Natural killer cell (primary cell): ENCODE data around the gene UFC1. TPM values are rescaled to one million over a fixed set of nuclear protein-coding genes. Genes with fewer than 3 reads are reported as not detected.
A peak's percentile ranks its signal among the peaks of the same experiment; 100 is the strongest.

Experiments
- ATAC-seq, 3 donors: fragments of 150-1000 bp in 2 of 3; fragments of 200-7000 bp in 1 of 3; cut with Tn5 transposase; 1 replicate in 1 of 3; 2 replicates in 2 of 3; pipeline ENCODE4 v1.10.0; 2021; ENCODE audit warnings: mild to moderate bottlenecking in 2 of 3, moderate library complexity in 2 of 3
- DNase-seq, 2 donors: peaks; one replicate each; pipeline versions ENCODE4 v3.0.0 to v3.0.0-alpha.2; 2013 to 2021; ENCODE audit warnings: mixed read lengths in 1 of 2
- H3K27ac ChIP-seq: one replicate; pipeline ENCODE4 v1.5.1; 2013; ENCODE audit warnings: mild to moderate bottlenecking, low read length
- H3K27me3 ChIP-seq: one replicate; pipeline ENCODE4 v1.6.1; 2013; ENCODE audit warnings: low read length; ENCODE audit not compliant: control insufficient read depth, insufficient read depth
- H3K36me3 ChIP-seq: one replicate; pipeline ENCODE4 v1.6.1; 2013; ENCODE audit warnings: low read length; ENCODE audit not compliant: control insufficient read depth, insufficient read depth
- H3K4me1 ChIP-seq: one replicate; pipeline ENCODE4 v1.6.1; 2013; ENCODE audit warnings: low read length; ENCODE audit not compliant: control insufficient read depth, insufficient read depth
- H3K4me3 ChIP-seq: one replicate; pipeline ENCODE4 v1.5.1; 2013; ENCODE audit warnings: low read length
- H3K9me3 ChIP-seq: one replicate; pipeline ENCODE4 v1.6.1; 2013; ENCODE audit warnings: low read length; ENCODE audit not compliant: control insufficient read depth, insufficient read depth
- H3K27ac Mint-ChIP-seq, 2 donors: one replicate each; pipeline ENCODE4 v1.8.0; 2022; ENCODE audit warnings: mild to moderate bottlenecking in 2 of 2, mixed read lengths in 2 of 2, moderate library complexity in 1 of 2
- H3K27me3 Mint-ChIP-seq, 2 donors: one replicate each; pipeline ENCODE4 v1.8.0; 2022; ENCODE audit warnings: low read depth in 2 of 2, mixed read lengths in 2 of 2
- H3K36me3 Mint-ChIP-seq: one replicate; pipeline ENCODE4 v1.8.0; 2022; ENCODE audit warnings: mixed read lengths
- H3K4me1 Mint-ChIP-seq, 2 donors: one replicate each; pipeline ENCODE4 v1.8.0; 2022; ENCODE audit warnings: mixed read lengths in 2 of 2
- H3K4me3 Mint-ChIP-seq: one replicate; pipeline ENCODE4 v1.8.0; 2022; ENCODE audit warnings: mild to moderate bottlenecking, moderate library complexity, mixed read lengths
- H3K9me3 Mint-ChIP-seq, 2 donors: one replicate each; pipeline ENCODE4 v1.8.0; 2022; ENCODE audit warnings: mixed read lengths in 2 of 2
- WGBS: methylation state at CpG from one replicate; pipeline ENCODE4 v1.1.7; 2013; ENCODE audit warnings: missing lambda C conversion rate; ENCODE audit not compliant: insufficient coverage; 5-methylcytosine and 5-hydroxymethylcytosine counted together
- intact Hi-C: fragments of 100-400 bp; cut with micrococcal nuclease; formaldehyde crosslinking; loops from one replicate; pipeline ENCODE4 v1.14.2; 2022
- total RNA-seq, 4 donors: library from RNA; stranded (reverse); fragments of 120-200 nt in 1 of 4; gene quantifications; one replicate each; pipeline versions ENCODE4 v1.2.3 to v1.2.4, GENCODE V29; 2013 to 2022
- TF ChIP-seq, protein P1 (sequence below): fragments of 200-600 bp; IDR thresholded peaks from one replicate; pipeline ENCODE4 v1.8.0; 2022; ENCODE audit warnings: antibody characterized with exemption

The UFC1 gene
- total RNA-seq, 3 donors from 2014 or later (not counting 1 experiment from before 2014, with no cell fraction given), result 109 to 155 (median 117) TPM

DNA sequence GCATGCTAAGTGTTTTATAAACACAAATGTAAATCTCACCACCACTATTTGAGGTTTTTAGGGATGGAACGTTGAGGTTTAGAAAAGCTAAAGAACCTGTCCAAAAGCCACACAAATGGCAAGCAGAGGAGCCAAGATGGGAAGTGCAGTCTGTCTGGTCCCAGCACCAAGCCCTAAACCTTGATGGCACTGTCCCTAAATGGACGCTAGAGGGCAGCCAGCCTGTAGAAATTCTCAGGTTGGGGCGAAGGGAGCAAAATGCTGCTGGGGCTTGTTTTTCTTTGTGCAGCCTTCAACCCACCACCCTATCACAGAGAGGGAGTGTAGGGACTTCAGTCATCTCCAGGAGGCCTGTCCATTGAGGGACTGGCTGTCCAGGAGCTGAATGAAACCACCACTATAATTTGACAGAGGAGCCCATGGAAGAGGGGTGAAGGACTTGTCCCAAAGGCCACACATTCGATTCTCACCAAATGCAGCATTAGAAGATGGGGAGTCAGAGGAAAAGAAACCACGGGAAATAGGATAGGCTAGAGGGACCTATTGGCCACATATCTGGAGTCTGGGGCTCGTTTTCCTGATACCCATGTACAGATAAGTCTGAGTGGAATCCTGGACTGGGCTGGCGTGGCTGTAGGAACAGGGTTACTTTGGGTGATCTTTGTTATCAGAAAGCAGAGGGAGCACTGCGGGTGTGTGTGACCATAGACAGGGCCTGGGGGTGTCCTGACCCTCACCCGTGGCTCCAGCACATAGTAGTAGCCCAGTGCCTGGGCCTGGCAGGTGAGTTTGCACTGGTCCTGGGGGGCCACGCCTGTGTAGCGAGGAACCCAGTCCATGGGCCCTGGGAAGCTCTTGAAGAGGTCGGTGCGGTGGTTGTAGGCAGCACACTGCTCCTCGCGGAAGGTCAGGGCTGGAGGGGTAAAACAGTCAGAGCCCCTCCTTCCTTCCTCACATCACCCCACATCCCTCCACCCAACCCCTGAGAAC is 39.0 kb downstream of the UFC1 start:
- 70% methylated on average over 14 of the region's 15 CpGs for WGBS
- Histone ChIP-seq H3K4me1 (peaks cover 61% of the 10 kb centered on the region), H3K9me3 (no peaks in the 10 kb centered on the region), H3K36me3 (no peaks in the 10 kb centered on the region), H3K27me3 (no peaks in the 10 kb centered on the region), H3K27ac (no peak overlapping the region), H3K4me3 (no peak overlapping the region)
- no peaks in the 10 kb centered on the region for H3K9me3 Mint-ChIP-seq
- H3K4me1 Mint-ChIP-seq, result peaks cover 40 to 60% of the 10 kb centered on the region in 2 donors
- intact Hi-C loops, result no loop called here
- TF ChIP-seq, protein P1, sequence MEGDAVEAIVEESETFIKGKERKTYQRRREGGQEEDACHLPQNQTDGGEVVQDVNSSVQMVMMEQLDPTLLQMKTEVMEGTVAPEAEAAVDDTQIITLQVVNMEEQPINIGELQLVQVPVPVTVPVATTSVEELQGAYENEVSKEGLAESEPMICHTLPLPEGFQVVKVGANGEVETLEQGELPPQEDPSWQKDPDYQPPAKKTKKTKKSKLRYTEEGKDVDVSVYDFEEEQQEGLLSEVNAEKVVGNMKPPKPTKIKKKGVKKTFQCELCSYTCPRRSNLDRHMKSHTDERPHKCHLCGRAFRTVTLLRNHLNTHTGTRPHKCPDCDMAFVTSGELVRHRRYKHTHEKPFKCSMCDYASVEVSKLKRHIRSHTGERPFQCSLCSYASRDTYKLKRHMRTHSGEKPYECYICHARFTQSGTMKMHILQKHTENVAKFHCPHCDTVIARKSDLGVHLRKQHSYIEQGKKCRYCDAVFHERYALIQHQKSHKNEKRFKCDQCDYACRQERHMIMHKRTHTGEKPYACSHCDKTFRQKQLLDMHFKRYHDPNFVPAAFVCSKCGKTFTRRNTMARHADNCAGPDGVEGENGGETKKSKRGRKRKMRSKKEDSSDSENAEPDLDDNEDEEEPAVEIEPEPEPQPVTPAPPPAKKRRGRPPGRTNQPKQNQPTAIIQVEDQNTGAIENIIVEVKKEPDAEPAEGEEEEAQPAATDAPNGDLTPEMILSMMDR, result peak; percentile 85
- H3K4me3 Mint-ChIP-seq, result peak overlapping the region; percentile 86
- DNase-seq, result peak; percentile 48 to 88
- ATAC-seq, result peak; percentile 85 to 91 (median 85)
- H3K27ac Mint-ChIP-seq, result peak overlapping the region; percentile 89 to 92
- H3K36me3 Mint-ChIP-seq, result no peaks in the 10 kb centered on the region
- H3K27me3 Mint-ChIP-seq, result no peaks in the 10 kb centered on the region

DNA sequence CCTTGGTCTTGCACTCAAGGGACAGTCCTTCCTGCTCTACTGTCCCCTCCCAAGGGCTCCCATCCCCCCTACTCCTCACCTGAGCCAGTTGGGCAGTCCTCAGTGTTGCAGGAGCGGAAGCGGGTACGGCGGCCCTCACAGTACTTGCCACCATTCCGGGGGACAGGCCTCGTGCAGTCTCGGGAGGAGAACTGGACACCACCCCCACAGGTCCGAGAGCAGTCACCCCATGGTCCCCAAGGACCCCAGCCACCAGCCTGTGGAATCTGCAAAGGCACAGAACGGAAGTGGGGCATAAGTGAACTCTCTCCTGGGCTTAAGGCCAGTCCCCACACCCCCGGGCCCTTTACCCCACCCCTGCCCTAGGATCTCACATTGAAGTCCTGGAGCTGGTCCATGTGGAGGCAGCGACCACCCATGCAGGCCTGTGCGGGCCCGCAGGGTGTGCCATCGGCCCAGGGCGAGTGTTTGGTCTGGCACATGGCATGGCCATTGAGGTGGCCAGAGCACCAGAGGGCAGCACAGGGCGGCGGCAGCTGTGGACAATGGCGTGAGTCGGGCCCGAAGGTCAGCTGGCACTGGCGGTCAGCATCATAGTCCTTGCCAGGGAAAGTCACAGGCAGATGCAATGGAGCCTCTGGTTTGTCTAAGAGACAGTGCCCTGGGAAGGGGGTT is 39.9 kb downstream of the UFC1 start:
- DNase-seq (no peak), ATAC-seq (no peak)
- H3K27ac Mint-ChIP-seq, result peak overlapping the region; percentile 89 to 92
- intact Hi-C loops, result no loop called here
- 94% methylated on average over 21 of the region's 21 CpGs for WGBS
- no peak overlapping the region for H3K4me3 Mint-ChIP-seq
- H3K36me3 ChIP-seq, result no peaks in the 10 kb centered on the region
- TF ChIP-seq, protein P1, result no peak
- H3K27me3 Mint-ChIP-seq, result no peaks in the 10 kb centered on the region
- no peaks in the 10 kb centered on the region for H3K9me3 Mint-ChIP-seq
- H3K36me3 Mint-ChIP-seq, result no peaks in the 10 kb centered on the region
- peak overlapping the region; percentile 60 for H3K27ac ChIP-seq
- H3K4me3 ChIP-seq, result no peak overlapping the region
- no peaks in the 10 kb centered on the region for H3K9me3 ChIP-seq
- peaks cover 35 to 62% of the 10 kb centered on the region in 2 donors for H3K4me1 Mint-ChIP-seq
- H3K4me1 ChIP-seq, result peaks cover 51% of the 10 kb centered on the region
- no peaks in the 10 kb centered on the region for H3K27me3 ChIP-seq

DNA sequence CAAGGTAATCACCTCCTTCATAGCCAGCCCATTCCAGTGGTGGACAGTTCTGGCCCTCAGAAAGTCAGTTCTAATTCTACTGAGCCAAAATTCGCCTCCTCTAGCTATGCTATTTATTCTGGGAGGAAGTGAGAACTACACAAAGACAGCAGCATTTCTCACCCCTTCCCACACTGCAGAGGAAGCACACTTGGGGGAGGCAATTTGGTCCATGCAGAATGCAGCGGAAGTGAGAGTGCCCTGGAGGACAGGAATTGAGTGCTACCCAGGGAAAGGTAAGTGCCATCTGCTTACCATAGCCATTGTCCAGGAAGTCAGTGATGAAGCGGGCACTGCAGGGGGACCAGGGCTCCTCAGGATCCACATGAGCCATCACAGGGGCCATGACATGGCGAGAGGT is 41.4 kb downstream of the UFC1 start:
- Histone ChIP-seq H3K4me3 (no peak overlapping the region), H3K27me3 (no peaks in the 10 kb centered on the region), H3K9me3 (no peaks in the 10 kb centered on the region), H3K27ac (peak overlapping the region; percentile 60), H3K36me3 (no peaks in the 10 kb centered on the region), H3K4me1 (peaks cover 56% of the 10 kb centered on the region)
- Mint-ChIP-seq H3K27ac (peak overlapping the region; percentile 82 to 92), H3K36me3 (no peaks in the 10 kb centered on the region), H3K9me3 (no peaks in the 10 kb centered on the region), H3K27me3 (no peaks in the 10 kb centered on the region), H3K4me1 (peaks cover 28 to 68% of the 10 kb centered on the region in 2 donors), H3K4me3 (peak overlapping the region; percentile 67)
- peak; percentile 69 to 71 (median 70) for ATAC-seq
- intact Hi-C loops, result no loop called here
- no peak for DNase-seq
- WGBS, result 41% methylated on average over 4 of the region's 4 CpGs
- TF ChIP-seq, protein P1, result no peak
